Stimulated activated CD4-positive, alpha-beta T cell treated with anti-CD3 and anti-CD28 coated beads, Interleukin-12 subunit alpha, Interleukin-12 subunit beta, amount 100 ng/mL, for 4 hours (primary cell): Measurements from ENCODE around the gene HSPA4L.

Experiments used
- DNase-seq: peaks from one replicate; pipeline ENCODE4 v3.0.0-alpha.2; 2020

The HSPA4L gene

DNA sequence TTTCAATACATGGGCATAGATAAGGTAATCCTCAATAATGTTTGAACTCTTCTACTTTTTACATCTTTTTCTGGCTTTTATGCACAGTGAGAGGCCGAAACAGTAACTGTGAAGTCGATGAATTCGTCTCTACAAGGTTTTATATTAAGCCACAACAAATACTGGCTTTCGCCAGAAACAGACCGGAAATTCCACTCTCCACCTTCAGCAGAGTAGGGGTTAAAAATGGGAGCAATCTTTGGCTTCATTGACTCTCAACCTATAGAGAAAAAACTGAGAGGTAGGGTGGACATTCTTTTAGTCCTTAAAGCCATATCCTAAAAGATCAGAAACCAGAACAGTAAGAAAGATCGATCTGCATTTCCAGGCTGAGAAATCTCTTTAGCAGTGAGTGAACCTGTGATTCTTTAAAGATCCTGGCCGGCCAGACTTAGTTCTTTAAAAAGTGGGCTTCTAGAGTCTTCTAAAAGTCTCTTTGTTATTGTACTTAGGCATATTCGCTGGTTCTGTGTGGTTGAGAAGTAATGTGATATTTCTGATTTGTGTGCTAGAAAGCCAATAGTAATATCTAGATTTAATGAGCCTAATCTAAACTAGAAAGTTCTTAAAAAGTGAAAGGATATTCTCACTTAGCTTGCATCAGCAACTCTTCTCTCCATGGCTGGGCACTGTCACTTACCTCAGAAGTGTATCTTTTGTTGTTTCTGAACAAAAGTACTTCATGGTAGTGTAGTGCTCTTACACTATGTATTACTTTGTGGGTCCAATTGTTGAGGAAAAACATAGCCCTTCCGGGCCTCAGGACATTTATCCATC lies 2.0 kb downstream of the HSPA4L start:
- no peak for DNase-seq

DNA sequence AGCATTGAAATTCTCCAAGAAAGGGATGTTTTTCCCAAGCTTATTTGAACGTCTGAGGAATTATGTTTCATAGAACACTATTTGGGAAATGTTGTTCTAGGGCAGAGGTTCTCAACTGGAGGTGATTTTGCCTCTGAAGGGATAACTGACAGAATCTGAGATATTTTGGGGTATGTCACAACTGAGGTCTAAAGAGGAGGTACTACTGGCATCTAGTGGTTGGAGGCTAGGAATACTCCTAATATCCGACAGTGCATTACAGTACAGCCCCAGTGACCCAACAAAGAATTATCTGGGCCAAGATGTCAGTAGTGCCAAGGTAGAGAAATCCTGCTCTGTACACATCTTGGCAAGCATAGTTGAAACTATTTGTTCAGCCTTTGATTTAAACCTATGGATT lies 6.4 kb downstream of the HSPA4L start:
- DNase-seq: no peak

DNA sequence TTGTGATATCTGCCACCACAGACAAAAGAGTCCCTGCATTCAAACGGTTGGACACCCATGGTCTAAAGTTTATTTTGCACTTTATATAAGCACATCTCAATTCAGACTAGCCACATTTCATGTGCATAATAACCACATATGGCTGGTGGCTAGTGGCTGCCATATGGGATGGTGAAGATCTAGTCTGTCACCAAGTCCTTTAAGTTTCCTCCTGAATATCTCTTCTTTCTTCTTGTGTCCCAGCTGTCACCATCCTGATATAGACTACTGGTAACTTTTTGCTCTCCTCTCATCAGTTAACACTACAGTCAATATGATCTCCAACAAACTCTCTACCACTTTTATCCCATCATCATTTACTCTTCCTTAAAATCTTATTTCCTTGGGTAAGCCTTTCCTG lies 9.3 kb downstream of the HSPA4L start:
- DNase-seq: no peak

DNA sequence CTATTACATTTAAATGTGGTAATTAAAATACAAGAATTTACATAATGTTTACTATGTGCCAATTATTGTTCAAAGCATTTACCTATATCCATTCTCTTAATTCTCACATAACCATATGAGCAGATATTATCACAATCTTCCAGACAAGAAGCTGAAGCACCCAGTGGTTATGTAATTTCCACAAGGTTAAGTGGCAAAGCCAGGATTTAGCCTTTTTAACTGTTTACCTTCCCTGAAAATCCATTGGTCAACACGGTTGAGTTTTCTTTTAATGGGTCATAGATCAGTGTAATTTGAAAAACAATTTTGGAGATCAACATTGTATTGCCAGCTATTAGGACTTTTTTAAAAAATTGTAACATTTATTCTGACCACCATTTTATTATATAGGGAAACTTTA lies 11.4 kb downstream of the HSPA4L start:
- DNase-seq: no peak

DNA sequence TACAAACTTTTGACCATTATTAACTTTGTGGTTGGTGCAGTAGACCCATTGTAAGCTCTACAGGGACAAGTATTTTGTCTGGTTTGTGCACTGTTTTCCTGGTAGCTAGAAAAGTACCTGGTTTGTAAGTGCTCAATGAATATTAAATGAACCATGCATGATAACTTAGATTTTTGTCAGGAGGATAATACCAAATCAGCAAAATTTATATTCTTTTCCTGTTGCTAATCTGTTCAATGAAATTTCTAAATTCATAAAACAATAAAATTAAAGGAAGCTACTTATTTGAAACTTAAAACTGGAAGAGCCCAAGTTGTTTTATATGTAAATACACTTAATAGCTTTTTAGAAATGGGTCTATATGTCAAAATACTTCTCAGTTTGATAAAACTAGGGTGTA lies 17.6 kb downstream of the HSPA4L start:
- DNase-seq: no peak

DNA sequence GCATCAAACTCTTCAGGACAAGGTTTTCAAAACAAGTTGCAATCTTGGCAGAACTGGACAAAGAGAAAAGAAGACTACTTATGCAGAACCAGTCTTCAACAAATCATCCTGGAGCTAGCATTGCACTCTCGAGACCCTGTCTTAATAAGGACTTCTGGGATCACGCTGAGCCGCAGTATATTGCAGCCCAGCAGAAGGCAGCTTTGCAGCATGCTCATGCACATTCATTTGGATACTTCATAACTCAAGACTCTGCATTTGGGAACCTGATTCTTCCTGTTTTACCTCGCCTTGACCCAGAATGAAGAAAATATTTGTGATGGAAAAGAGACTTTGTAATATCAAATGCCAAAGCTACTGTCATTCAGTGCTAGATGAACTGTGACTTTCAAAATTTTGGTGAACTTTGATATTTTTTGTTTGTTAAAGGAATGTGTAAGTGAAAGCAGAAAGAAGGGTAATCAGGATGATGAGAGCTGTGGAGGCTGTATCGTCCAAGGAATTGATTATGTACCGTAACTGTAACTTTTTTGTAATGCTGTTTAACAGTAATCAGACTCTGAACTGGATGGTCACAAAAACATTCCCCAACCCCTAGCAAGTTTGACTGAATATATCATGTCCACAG lies 27.2 kb downstream of the HSPA4L start:
- DNase-seq: no peak

DNA sequence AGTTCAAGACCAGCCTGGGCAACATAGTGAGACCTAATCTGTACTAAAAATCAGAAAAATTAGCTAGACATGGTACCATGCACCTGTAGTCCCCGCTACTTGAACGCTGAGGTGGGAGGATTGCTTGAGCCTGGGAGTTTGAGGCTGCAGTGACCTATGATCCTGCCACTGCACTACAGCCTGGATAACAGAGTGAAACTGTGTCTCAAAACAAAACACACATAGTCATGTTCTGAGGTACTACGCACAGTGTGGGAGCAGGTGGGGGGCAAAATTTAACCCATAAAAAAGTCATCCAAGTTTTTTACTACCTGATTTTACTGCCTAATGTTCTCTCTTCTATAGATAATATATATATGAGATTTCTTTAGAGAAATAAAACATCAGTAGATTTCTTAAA lies 28.4 kb downstream of the HSPA4L start:
- DNase-seq: no peak

DNA sequence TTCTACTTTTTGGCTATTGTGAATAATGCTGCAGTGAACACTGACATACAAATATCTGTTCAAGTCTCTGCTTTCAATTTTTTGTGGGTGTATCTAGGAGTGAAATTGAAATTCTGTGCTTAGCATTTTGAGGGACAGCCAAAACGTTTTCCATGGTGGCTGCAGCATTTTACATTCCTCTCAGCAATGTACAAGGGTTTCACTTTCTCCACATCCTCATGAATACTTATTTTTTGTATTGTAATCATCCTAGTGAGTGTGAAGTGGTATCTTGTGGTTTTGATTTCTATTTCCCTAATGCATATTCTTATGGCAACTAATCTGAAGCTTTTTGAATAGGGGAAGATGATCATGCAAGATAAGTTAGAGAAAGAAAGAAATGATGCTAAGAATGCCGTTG lies 40.3 kb downstream of the HSPA4L start:
- DNase-seq: no peak

DNA sequence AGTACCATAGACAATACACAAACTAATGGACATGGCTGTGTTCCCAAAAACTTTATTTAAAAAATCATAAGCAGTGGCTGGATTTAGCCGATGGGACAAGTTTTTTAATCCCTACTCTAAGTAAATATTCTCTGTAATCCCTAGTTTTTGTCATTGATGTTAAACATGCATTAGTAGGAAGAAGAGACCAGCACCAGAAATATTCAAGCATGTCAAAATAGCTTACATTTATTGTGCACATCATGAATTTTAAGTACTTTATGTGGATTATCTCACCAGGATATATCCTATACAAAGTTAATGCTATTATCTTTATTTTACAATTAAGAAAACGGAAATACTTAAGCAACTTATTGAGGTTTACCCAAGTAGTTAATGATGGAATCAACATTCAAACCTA lies 46.0 kb downstream of the HSPA4L start:
- no peak for DNase-seq

DNA sequence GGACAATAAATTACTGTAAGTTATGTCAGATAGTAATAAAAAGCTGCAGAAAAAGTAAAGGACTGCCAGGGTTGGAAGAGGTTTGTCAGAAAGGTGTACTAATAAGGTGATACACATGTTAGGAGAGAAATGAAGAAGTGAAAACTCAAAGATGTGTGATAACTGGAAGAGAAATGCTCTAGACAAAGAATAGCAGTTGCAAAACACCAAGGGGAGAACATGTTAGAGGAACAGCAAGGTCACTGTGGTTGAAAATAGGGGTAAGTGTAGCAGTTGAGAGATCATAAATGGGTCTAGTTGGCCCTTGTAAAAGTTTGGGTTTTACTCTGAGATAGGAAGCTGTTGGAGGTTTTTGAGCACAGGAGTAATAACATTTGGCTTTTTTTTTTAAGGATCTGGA lies 46.9 kb downstream of the HSPA4L start:
- DNase-seq: no peak

DNA sequence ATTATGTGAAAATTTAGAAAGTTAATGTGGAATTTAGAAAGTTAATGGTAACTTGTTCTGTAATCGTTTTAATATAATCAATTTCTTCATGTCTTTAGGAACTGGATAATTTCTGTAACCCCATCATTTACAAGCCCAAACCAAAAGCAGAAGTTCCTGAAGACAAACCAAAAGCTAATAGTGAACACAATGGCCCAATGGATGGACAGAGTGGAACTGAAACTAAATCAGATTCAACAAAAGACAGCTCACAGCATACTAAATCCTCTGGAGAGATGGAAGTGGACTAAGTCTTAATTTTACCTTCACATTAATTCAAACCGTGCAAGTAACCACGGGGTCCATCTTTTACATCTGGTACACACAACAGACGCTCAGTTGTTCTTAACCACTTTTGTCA lies 50.5 kb downstream of the HSPA4L start:
- DNase-seq: no peak

DNA sequence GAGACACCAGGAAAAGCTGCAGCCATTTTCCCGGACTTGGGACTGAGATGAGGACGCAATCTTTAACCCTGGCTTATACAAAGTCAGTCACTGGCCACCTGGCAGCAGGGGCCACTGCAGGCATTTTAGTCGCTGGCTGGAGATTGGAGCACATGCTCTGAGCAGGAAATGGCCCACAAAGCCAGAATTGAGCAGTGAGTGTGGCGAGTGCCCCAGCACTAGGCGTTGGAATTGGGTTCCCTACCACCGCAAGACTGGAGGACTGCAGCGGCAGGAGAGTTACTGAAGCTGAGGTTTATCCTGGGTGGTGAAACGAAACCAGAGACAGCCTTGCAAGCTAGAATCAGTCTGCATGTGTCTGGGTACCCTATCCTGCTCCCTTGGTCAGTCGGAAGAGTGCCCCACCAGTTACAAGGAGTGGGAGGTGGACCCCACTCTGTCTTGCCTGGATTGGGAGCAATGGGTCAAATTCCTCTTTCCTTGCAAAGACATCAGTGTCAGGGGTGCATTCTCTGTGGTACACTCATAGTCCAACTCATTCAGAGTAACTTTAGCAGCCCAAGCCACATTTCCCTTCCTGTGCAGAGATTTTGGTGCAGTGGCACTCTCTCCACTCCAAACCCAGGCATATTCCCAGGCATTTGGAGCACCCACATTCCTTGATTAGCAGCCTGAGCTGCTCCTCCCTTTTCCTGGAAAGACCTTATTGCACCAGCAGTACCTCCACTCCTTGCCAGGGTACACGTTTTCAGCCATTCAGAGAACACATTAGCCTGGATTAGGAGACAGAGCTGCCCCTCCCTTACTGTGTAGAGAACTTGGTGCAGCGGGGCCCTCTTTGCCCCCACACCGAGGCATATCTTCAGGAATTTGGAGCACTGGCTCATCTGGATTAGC lies 61.8 kb downstream of the HSPA4L start:
- DNase-seq: no peak

DNA sequence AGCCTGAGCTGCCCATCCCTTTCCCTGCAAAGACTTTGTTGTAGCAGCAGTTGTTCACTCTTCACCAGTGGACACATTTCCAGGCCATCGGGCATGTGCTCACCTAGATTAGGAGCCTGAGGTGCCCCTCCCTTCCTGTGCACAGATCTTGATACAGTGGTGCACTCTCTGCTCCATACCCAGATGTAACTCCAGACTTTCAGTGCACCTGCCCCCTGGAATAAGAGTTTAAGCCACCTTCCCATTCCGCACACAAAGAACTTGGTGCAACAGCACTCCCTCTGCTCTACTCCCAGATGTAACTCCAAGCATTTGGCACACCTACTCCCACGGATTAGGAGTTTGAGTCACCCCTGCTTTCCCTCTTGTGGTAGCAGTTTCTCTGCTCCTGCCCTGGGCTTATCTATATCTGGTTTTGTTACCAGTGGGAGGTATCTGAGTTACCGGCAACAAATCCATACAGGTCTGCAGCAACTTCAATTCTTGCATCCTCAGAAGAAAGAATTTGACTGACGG lies 62.5 kb downstream of the HSPA4L start:
- no peak for DNase-seq

DNA sequence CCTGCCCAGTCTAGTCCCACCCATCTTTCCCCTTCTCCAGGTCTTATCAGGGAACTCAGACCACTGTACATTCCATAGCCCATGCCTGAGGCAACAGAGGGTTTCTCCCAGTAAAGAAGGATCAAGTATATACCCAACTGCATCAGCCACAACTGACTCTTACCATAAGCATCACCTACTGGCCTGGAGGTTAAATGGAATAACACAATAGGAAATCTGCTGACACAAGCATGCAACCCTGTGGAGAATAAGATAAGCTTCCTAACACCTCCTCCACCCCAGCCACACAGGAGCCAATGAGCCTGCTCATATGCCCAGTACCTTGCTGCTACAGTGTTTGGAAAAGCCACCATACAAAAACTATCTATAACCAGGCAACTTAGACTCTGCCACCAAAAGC lies 63.9 kb downstream of the HSPA4L start:
- no peak for DNase-seq

DNA sequence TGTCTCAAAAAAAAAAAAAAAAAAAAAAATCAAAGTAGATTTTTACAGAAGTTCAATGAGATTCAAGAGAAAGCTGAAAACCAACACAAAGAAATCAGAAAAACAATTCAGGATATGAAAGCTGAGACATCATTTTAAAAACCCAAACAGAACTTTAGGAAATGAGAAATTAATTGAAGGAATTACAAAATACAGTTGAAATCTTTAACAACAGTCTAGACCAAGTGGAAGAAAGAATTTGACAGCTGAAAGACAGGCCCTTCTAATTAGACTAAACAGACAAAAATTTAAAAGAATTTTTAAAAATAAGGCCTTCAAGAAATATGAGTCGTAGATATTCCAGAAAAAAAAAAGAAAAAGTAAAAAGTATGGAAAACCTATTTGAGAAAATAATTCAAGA lies 64.6 kb downstream of the HSPA4L start:
- no peak for DNase-seq

DNA sequence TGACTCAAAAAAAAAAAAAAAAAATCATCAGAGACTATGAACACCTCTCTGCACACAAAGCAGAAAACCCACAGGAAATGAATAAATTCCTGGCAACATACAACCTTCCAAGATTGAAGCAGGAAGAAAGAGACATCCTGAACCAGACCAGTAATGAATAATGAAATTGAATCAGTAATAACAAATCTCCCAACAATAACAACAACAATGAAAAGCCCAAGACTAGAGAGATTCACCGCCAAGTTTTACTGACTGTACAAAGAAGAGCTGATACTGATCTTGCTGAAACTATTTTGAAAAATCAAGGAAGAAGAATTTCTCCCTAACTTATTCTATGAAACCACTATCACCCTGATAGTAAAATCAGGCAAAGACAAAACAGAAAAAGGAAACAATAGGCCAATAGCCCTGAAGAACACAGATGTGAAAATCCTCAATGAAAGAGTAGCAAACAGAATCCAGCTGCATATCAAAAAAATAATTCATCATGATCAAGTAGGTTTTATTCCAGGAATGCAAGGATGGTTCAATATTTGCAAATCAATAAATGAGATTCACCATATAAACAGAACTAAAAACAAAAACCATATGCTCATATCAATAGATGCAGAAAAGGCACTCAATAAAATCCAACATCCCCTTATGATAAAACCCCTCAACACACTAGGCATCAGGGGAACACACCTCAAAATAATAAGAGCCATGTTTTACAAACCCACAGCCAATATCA lies 67.5 kb downstream of the HSPA4L start:
- no peak for DNase-seq

DNA sequence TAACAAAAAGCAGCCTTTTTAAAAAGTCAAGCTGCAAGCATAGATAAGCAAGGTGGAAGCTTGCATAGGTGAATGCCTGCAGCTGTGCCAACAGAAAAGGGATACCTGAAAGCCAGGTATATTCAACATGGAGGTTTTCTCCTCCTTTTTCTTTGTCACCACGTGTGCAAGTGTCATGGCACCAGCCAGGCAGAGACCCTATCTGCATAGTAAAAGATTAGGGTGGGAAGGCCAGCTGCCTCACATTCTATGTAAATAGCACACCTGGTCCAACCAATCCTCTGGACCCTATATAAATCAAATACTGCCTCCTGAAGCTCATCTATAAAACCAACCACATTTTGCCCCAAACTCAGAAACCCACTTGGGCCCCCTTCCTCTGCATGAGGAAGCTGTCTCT lies 70.5 kb downstream of the HSPA4L start:
- DNase-seq: no peak

DNA sequence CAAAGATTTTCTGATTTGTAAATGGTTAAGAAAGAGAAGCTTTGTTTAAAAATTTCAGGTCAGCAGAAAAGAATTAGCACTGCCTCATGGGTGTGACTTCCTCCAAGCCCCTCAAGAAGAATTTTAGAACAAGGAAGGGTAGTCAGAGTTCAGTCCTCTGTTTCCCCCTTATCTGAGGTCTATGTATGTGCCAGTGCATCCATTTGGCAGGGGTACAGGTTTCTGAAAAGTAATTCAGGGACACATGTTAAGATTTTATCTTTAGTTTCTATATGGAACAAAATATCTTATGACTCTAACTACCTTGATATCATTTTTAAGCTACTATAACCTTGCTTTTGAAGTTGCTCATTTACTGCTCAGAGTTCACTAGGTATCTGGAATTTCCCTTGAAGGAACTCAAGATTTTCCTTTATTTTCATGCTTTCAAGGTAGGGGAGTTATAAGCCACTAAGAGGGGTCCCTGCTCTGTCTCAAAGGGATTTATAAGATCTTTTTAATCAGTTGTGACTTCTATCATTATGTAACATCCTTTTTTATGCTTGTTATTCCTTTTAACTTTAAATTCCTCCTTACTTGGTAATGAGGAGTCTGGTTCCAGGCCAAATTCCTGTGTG lies 74.2 kb downstream of the HSPA4L start:
- DNase-seq: no peak

DNA sequence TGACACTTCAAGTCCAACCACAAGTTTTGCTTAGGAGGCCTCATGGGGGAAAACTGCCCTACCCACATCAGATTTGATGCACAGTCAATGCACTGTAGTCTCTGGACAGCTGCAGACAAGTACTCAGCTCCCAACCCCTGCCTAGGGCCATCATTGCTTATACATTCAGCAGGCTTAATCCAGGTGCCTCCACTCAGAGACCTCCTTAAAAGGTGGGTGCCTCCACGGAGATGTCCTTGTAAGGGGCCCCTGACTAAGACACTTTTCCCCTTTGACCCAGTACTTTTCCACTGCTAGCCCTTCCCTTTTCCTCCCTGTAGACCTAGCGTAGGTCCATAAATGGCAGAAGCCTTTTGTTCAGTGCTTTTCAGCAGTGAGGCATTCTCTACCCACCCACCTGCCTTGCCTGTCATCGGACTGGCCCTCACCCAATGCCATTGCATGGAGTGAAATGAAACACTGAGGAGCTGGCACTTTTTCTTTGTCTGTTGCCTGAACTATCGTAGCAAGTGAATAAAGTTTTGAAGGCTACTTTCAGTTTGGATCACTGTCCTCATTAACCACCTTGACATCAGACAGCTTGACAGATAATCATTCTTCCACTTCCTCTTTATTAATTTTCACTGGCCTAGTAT lies 74.8 kb downstream of the HSPA4L start:
- DNase-seq: no peak

DNA sequence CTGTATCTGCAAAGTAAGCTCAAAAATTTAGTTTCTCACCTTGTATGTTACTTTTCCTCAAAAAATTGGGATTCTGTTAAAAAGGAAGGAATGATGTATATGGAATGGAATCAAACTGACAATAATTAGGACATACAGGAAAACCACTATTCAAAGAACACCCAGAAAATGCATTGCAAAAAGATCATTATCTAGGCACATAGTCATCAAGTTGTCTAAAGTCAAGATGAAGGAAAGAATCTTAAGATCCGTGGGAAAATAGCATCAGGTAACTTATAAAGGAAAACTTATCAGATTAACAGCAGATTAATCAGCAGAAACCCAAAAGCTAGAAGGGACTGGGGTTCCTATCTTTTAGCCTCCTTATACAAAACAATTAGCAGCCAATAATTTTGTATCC lies 75.5 kb downstream of the HSPA4L start:
- DNase-seq: no peak

DNA sequence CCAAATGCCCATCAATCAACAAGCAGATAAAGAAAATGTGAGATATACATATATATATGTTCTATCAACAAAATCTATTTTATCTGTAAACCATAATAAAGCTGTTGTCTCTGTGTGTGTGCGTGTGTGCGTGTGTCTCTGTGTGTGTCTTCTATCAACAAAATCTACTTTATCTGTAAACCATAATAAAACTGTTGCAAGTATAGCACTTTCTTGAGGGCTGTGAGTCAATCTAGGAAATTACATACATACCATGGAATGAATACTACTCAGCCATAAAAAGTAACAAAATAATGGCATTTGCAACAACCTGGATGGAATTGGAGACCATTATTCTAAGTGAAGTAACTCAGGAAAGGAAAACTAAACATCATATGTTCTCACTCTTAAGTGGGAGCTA lies 86.1 kb downstream of the HSPA4L start:
- DNase-seq: no peak

DNA sequence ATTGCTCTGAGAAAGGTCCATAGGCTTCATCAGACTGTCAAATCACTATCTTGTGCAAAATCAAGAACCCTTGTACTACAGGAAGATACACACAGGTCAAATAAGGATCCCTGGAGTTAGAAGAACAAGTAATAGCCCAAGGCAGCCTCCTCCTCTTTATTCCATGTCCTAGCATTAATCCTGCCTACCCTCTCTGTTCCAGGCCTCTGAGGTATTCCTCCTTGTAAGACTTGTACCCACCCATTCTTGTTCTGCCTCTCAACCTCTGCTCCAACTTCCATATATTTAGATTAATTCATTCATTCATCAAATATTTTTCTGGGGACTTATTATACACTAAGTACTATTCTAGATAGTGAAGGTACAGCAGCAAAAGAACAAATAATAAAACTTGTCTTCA lies 88.2 kb downstream of the HSPA4L start:
- DNase-seq: no peak
